ENCODE results near the gene CRYAB. TPM values are rescaled to one million over a fixed set of nuclear protein-coding genes. Genes with fewer than 3 reads are reported as not detected.
A peak's percentile ranks its signal among the peaks of the same experiment; 100 is the strongest.

The CRYAB gene
- total RNA-seq: not detected
- polyA plus RNA-seq: not detected
- total RNA-seq: 0 to 0.07 (median 0) reads per million in 6 experiments

- peaks cover 0 to 3% (median under 1%) of the 10 kb centered on the region in 4 donors for H3K4me1 Mint-ChIP-seq
- DNase-seq (no peak), ATAC-seq (no peak)
- H3K4me3 Mint-ChIP-seq: no peak within 1 kb of the TSS
- peaks cover 23 to 62% (median 39%) of the 10 kb centered on the region in 5 donors for H3K27me3 Mint-ChIP-seq
- no peaks in the 10 kb centered on the region for H3K9me3 Mint-ChIP-seq
- H3K27ac Mint-ChIP-seq: no peak within 1 kb of the TSS
- POLR2A ChIA-PET: no interaction called here
- peaks cover 0 to 4% (median 0%) of the 10 kb centered on the region in 3 donors for H3K36me3 Mint-ChIP-seq
Measured at GRCh38 chr11:111911563-111912401, at the start of gene CRYAB. TSS of gene CRYAB (minus strand) at chr11:111911770. CDS start at chr11:111911724, 46 bp downstream.

- Mint-ChIP-seq H3K27ac (peak overlapping the region in 1 of 10 donors; percentile 3), H3K4me3 (no peak overlapping the region), H3K36me3 (peaks cover 0 to 2% (median 0%) of the 10 kb centered on the region in 3 donors), H3K9me3 (no peaks in the 10 kb centered on the region), H3K4me1 (peaks cover 0 to 2% (median 0%) of the 10 kb centered on the region in 4 donors), H3K27me3 (no peaks in the 10 kb centered on the region)
- ATAC-seq (no peak), DNase-seq (no peak)
- POLR2A ChIA-PET: no interaction called here
Measured at GRCh38 chr11:111960916-111961315, 49.3 kb upstream of the CRYAB start.

GRCh38 chr11:111957663-111958444 is 46.3 kb upstream of the CRYAB start:
- Mint-ChIP-seq H3K9me3 (no peaks in the 10 kb centered on the region), H3K36me3 (no peaks in the 10 kb centered on the region), H3K27me3 (no peaks in the 10 kb centered on the region), H3K4me1 (peaks cover 0 to 2% (median 0%) of the 10 kb centered on the region in 4 donors), H3K4me3 (no peak overlapping the region), H3K27ac (peak overlapping the region in 1 of 10 donors; percentile 14)
- DNase-seq (no peak), ATAC-seq (no peak)
- POLR2A ChIA-PET: no interaction called here

- no peaks in the 10 kb centered on the region for H3K27me3 Mint-ChIP-seq
- H3K36me3 Mint-ChIP-seq: no peaks in the 10 kb centered on the region
- DNase-seq (no peak), ATAC-seq (no peak)
- peaks cover 0 to 9% (median 2%) of the 10 kb centered on the region in 4 donors for H3K4me1 Mint-ChIP-seq
- no peak overlapping the region for H3K27ac Mint-ChIP-seq
- POLR2A ChIA-PET: interaction anchor here (0.6 kb wide), 1 partner anchor 27 kb away, joined by 7 read pairs; no protein-coding TSS in a partner anchor
- H3K9me3 Mint-ChIP-seq: peaks cover 0 to 6% (median 0%) of the 10 kb centered on the region in 9 donors
- H3K4me3 Mint-ChIP-seq: no peak overlapping the region
Measured at GRCh38 chr11:111954154-111954553, 42.6 kb upstream of the CRYAB start.

GRCh38 chr11:111951565-111951964 is 40.0 kb upstream of the CRYAB start:
- H3K4me3 Mint-ChIP-seq: no peak overlapping the region
- ATAC-seq: no peak
- DNase-seq: no peak
- H3K9me3 Mint-ChIP-seq: peaks cover 0 to 6% (median 0%) of the 10 kb centered on the region in 9 donors
- H3K27me3 Mint-ChIP-seq: no peaks in the 10 kb centered on the region
- H3K4me1 Mint-ChIP-seq: peaks cover 0 to 16% (median 2%) of the 10 kb centered on the region in 4 donors
- no peak overlapping the region for H3K27ac Mint-ChIP-seq
- H3K36me3 Mint-ChIP-seq: no peaks in the 10 kb centered on the region
- POLR2A ChIA-PET: no interaction called here

GRCh38 chr11:111949519-111950426 is 38.2 kb upstream of the CRYAB start:
- no peaks in the 10 kb centered on the region for H3K36me3 Mint-ChIP-seq
- no peaks in the 10 kb centered on the region for H3K27me3 Mint-ChIP-seq
- DNase-seq: no peak
- H3K4me3 Mint-ChIP-seq: peak overlapping the region in 1 of 10 donors; percentile 9
- H3K9me3 Mint-ChIP-seq: peaks cover 0 to 6% (median 0%) of the 10 kb centered on the region in 9 donors
- H3K27ac Mint-ChIP-seq: no peak overlapping the region
- POLR2A ChIA-PET: no interaction called here
- no peak for ATAC-seq
- peaks cover 1 to 22% (median 6%) of the 10 kb centered on the region in 4 donors for H3K4me1 Mint-ChIP-seq

GRCh38 chr11:111947143-111947542 is 35.6 kb upstream of the CRYAB start:
- Mint-ChIP-seq H3K4me1 (peaks cover 9 to 36% (median 19%) of the 10 kb centered on the region in 4 donors), H3K27ac (peak overlapping the region in 2 of 10 donors; percentile 56 to 74), H3K27me3 (no peaks in the 10 kb centered on the region), H3K9me3 (peaks cover 0 to 6% (median 0%) of the 10 kb centered on the region in 9 donors), H3K4me3 (no peak overlapping the region), H3K36me3 (no peaks in the 10 kb centered on the region)
- DNase-seq: no peak
- POLR2A ChIA-PET: no interaction called here
- no peak for ATAC-seq

- POLR2A ChIA-PET: no interaction called here
- Mint-ChIP-seq H3K27ac (no peak overlapping the region), H3K4me3 (no peak overlapping the region)
Measured at GRCh38 chr11:111946499-111946898, 34.9 kb upstream of the CRYAB start.

GRCh38 chr11:111945198-111945597 is 33.6 kb upstream of the CRYAB start:
- Mint-ChIP-seq H3K4me3 (peak overlapping the region in 2 of 10 donors; percentile 38 to 81), H3K27me3 (no peaks in the 10 kb centered on the region), H3K4me1 (peaks cover 10 to 36% (median 20%) of the 10 kb centered on the region in 4 donors), H3K9me3 (no peaks in the 10 kb centered on the region), H3K36me3 (no peaks in the 10 kb centered on the region), H3K27ac (peak overlapping the region in 4 of 10 donors; percentile 11 to 98 (median 78))
- no peak for DNase-seq
- POLR2A ChIA-PET: no interaction called here
- no peak for ATAC-seq

More at GRCh38 chr11:111946499-111946898, 34.9 kb upstream of the CRYAB start:
- H3K9me3 Mint-ChIP-seq: no peaks in the 10 kb centered on the region
- ATAC-seq (no peak), DNase-seq (no peak)
- peaks cover 9 to 36% (median 19%) of the 10 kb centered on the region in 4 donors for H3K4me1 Mint-ChIP-seq
- no peaks in the 10 kb centered on the region for H3K36me3 Mint-ChIP-seq
- no peaks in the 10 kb centered on the region for H3K27me3 Mint-ChIP-seq

GRCh38 chr11:111944651-111945051 is 33.1 kb upstream of the CRYAB start:
- Mint-ChIP-seq H3K9me3 (no peaks in the 10 kb centered on the region), H3K4me1 (peaks cover 10 to 31% (median 20%) of the 10 kb centered on the region in 4 donors), H3K27me3 (no peaks in the 10 kb centered on the region), H3K4me3 (peak overlapping the region in 2 of 10 donors; percentile 65 to 81), H3K27ac (peak overlapping the region in 7 of 10 donors; percentile 22 to 98 (median 90)), H3K36me3 (no peaks in the 10 kb centered on the region)
- ATAC-seq (peak in 1 of 2 donors; percentile 30), DNase-seq (no peak)
- POLR2A ChIA-PET: no interaction called here

GRCh38 chr11:111944139-111944538 is 32.6 kb upstream of the CRYAB start:
- peaks cover 10 to 30% (median 23%) of the 10 kb centered on the region in 4 donors for H3K4me1 Mint-ChIP-seq
- H3K36me3 Mint-ChIP-seq: no peaks in the 10 kb centered on the region
- DNase-seq (no peak), ATAC-seq (peak in 1 of 2 donors; percentile 84)
- peak overlapping the region in 5 of 10 donors; percentile 32 to 81 (median 49) for H3K4me3 Mint-ChIP-seq
- H3K27ac Mint-ChIP-seq: peak overlapping the region; percentile 22 to 98 (median 77)
- no peaks in the 10 kb centered on the region for H3K9me3 Mint-ChIP-seq
- POLR2A ChIA-PET: no interaction called here
- H3K27me3 Mint-ChIP-seq: no peaks in the 10 kb centered on the region

- peak overlapping the region in 3 of 10 donors; percentile 11 to 82 (median 64) for H3K27ac Mint-ChIP-seq
- no peak overlapping the region for H3K4me3 Mint-ChIP-seq
- DNase-seq (no peak), ATAC-seq (no peak)
- H3K36me3 Mint-ChIP-seq: no peaks in the 10 kb centered on the region
- no peaks in the 10 kb centered on the region for H3K9me3 Mint-ChIP-seq
- peaks cover 19 to 43% (median 36%) of the 10 kb centered on the region in 4 donors for H3K4me1 Mint-ChIP-seq
- POLR2A ChIA-PET: interaction anchor here (0.6 kb wide), 1 partner anchor 101 kb away, joined by 3 read pairs; no protein-coding TSS in a partner anchor
- H3K27me3 Mint-ChIP-seq: no peaks in the 10 kb centered on the region
Measured at GRCh38 chr11:111942829-111943228, 31.3 kb upstream of the CRYAB start.

Data from naive thymus-derived CD8-positive, alpha-beta T cell (primary cell).